Coronary artery (tissue), 2 donors: ENCODE measurements around the gene SPPL2C.

Source experiments
- DNase-seq: peaks from one replicate; pipeline ENCODE4 v3.0.0-alpha.2; 2017; ENCODE audit warnings: low spot score
- H3K27ac ChIP-seq, 2 donors: fragments of 200-600 bp; sonication (generic); one replicate each; pipeline ENCODE4 v1.5.1; 2016 to 2019
- H3K4me3 ChIP-seq: fragments of 200-600 bp; sonication (generic); 2 replicates; pipeline ENCODE4 v1.5.1; 2016; ENCODE audit warnings: mild to moderate bottlenecking, moderate library complexity
- TF ChIP-seq, protein P1 (sequence below): fragments of 200-600 bp; sonication (generic); IDR thresholded peaks from one replicate; pipeline ENCODE4 v1.5.1; 2019; ENCODE audit warnings: antibody characterized with exemption

The SPPL2C gene, protein sequence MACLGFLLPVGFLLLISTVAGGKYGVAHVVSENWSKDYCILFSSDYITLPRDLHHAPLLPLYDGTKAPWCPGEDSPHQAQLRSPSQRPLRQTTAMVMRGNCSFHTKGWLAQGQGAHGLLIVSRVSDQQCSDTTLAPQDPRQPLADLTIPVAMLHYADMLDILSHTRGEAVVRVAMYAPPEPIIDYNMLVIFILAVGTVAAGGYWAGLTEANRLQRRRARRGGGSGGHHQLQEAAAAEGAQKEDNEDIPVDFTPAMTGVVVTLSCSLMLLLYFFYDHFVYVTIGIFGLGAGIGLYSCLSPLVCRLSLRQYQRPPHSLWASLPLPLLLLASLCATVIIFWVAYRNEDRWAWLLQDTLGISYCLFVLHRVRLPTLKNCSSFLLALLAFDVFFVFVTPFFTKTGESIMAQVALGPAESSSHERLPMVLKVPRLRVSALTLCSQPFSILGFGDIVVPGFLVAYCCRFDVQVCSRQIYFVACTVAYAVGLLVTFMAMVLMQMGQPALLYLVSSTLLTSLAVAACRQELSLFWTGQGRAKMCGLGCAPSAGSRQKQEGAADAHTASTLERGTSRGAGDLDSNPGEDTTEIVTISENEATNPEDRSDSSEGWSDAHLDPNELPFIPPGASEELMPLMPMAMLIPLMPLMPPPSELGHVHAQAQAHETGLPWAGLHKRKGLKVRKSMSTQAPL

GRCh38 chr17:45844695-45845375, at the start of gene SPPL2C:
SPPL2C (plus strand) TSS chr17:45844881; CDS start chr17:45844907, 26 bp downstream.
- no peak for DNase-seq

DNA sequence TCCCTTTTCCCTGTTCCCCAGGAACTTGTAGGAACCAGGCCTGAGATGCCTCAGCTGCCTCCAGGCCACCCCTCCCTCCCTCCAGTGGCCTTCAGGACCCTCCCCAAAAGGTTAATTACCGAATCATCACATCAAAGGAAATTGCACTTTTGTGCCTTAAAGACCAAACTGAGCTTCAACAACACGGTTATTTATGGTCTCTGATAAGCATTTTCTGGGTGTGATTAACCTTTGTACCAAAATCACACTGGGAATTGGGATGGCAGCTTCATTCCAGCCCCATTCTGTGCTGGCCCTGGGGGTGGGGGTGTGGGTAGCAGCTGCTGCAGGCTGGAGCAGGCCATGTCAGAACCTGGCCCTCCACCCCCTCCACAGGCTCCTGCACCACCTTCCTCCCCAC, 43.9 kb upstream of the SPPL2C start:
- no peak overlapping the region for H3K27ac ChIP-seq

More at GRCh38 chr17:45844695-45845375, at the start of gene SPPL2C:
- TF ChIP-seq, protein P1, sequence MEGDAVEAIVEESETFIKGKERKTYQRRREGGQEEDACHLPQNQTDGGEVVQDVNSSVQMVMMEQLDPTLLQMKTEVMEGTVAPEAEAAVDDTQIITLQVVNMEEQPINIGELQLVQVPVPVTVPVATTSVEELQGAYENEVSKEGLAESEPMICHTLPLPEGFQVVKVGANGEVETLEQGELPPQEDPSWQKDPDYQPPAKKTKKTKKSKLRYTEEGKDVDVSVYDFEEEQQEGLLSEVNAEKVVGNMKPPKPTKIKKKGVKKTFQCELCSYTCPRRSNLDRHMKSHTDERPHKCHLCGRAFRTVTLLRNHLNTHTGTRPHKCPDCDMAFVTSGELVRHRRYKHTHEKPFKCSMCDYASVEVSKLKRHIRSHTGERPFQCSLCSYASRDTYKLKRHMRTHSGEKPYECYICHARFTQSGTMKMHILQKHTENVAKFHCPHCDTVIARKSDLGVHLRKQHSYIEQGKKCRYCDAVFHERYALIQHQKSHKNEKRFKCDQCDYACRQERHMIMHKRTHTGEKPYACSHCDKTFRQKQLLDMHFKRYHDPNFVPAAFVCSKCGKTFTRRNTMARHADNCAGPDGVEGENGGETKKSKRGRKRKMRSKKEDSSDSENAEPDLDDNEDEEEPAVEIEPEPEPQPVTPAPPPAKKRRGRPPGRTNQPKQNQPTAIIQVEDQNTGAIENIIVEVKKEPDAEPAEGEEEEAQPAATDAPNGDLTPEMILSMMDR: no peak
- Histone ChIP-seq H3K27ac (no peak within 1 kb of the TSS), H3K4me3 (no peak within 1 kb of the TSS)

GRCh38 chr17:45801421-45801820, 43.3 kb upstream of the SPPL2C start:
- no peak overlapping the region for H3K4me3 ChIP-seq
- DNase-seq: no peak
- H3K27ac ChIP-seq: no peak overlapping the region
- TF ChIP-seq, protein P1: no peak

More for the DNA sequence above, 43.9 kb upstream of the SPPL2C start:
- DNase-seq: no peak
- TF ChIP-seq, protein P1: no peak
- no peak overlapping the region for H3K4me3 ChIP-seq

- no peak for DNase-seq
- Histone ChIP-seq H3K27ac (no peak overlapping the region), H3K4me3 (no peak overlapping the region)
- TF ChIP-seq, protein P1: no peak
Measured at GRCh38 chr17:45808845-45809244, 35.8 kb upstream of the SPPL2C start.

DNA sequence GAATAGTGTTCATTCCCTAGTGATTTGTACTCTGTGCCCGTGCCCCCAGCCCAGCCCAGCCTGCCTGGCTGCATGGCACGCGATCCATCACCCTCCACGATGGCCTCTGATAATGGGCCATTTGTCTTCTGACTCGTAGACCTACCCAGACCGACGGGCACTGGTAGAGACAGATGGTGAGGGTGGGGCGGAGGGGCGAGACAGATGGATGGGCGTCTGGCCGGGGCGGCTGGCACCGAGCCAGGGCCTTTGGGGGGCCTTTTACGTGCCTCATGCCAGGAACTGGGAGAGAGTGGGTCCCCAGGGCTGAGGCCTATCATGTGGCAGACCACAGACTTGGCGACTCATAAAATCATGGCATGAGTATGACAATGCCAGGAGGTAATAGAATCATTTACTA, 35.2 kb upstream of the SPPL2C start:
- no peak overlapping the region for H3K27ac ChIP-seq
- no peak overlapping the region for H3K4me3 ChIP-seq

DNA sequence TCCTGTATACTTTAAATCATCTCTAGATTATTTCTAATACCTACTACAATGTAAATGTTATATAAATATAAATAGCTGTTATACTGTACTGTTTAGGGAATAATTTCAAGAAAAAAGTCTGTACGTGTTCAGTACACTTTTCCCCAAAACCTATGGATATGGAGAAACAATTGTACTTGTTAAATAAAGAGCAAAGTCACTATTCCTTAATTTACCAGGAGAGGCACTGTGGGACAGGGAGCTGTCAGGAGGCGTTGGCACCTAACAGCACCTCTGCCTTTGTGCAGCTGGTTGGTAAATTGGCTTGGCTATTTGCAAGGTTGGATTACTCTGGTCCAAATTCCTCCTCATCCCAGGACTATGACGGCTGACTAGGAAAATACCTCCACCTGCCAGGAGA, 32.6 kb upstream of the SPPL2C start:
- H3K4me3 ChIP-seq: no peak overlapping the region

More for the DNA sequence above, 35.2 kb upstream of the SPPL2C start:
- TF ChIP-seq, protein P1: no peak
- no peak for DNase-seq

More for the DNA sequence above, 32.6 kb upstream of the SPPL2C start:
- TF ChIP-seq, protein P1: no peak
- no peak for DNase-seq
- no peak overlapping the region for H3K27ac ChIP-seq
